ENCODE data around the gene PCIF1.

GRCh38 chr20:45899046-45899835, 35.2 kb upstream of the PCIF1 start:
- TF ChIP-seq CTCF (conservative IDR thresholded peaks at IDR 0.05 in 1 of 2, IDR thresholded peaks at IDR 0.05 in 1 of 2; ENCODE audit: extremely low read depth in 1 of 2, insufficient read depth in 1 of 2, low read depth in 1 of 2, low read length in 2 of 2) (no peak), EZH2 (IDR thresholded peaks at IDR 0.05; ENCODE audit: borderline replicate concordance, low read length) (no peak)

Data from mammary epithelial cell (primary cell).